Prostate gland (tissue), 2 donors: Measurements from ENCODE around the gene OSBPL2. TPM values are rescaled to one million over a fixed set of nuclear protein-coding genes. Genes with fewer than 3 reads are reported as not detected.

Experiments
- DNase-seq: peaks from one replicate; pipeline ENCODE4 v3.0.0-alpha.2; 2019; ENCODE audit warnings: low spot score
- H3K27ac ChIP-seq, 2 donors: fragments of 200-600 bp; sonication (generic); 2 replicates each; pipeline ENCODE4 v1.5.1; 2017 to 2019
- H3K27me3 ChIP-seq: fragments of 200-600 bp; sonication (generic); replicated peaks from 2 replicates; pipeline ENCODE4 v1.5.1; 2019; ENCODE audit not compliant: insufficient read depth
- H3K36me3 ChIP-seq, 2 donors: fragments of 200-600 bp; sonication (generic); 1 replicate in 1 of 2; 2 replicates in 1 of 2; pipeline versions ENCODE4 v1.5.1 to v1.8.1; 2017 to 2019
- H3K4me1 ChIP-seq: fragments of 200-600 bp; sonication (generic); replicated peaks from 2 replicates; pipeline ENCODE4 v1.5.1; 2019
- H3K4me3 ChIP-seq, 2 donors: fragments of 200-600 bp; sonication (generic); 2 replicates each; pipeline ENCODE4 v1.5.1; 2017 to 2019
- H3K9me3 ChIP-seq: fragments of 200-600 bp; sonication (generic); 2 replicates; pipeline ENCODE4 v1.5.1; 2017
- CTCF ChIP-seq, 4 experiments: fragments of 200-600 bp in 2 of 4; fragments of 450-650 bp in 2 of 4; sonication (generic) in 2 of 4; IDR thresholded peaks; 1 replicate in 3 of 4; 2 replicates in 1 of 4; pipeline ENCODE4 v1.5.1; 2016 to 2019; ENCODE audit warnings: antibody characterized with exemption in 4 of 4, mild to moderate bottlenecking in 2 of 4, moderate library complexity in 2 of 4
- POLR2A ChIP-seq: fragments of 450-650 bp; IDR thresholded peaks from one replicate; pipeline ENCODE4 v1.6.1; 2016; ENCODE audit warnings: antibody characterized with exemption, mild to moderate bottlenecking
- POLR2AphosphoS5 ChIP-seq: sonication (generic); formaldehyde crosslinking; IDR thresholded peaks from one replicate; pipeline ENCODE4 v1.6.1; 2017; ENCODE audit warnings: antibody characterized with exemption
- WGBS: methylation state at CpG from one replicate; pipeline ENCODE4 v1.1.5; 2018; 5-methylcytosine and 5-hydroxymethylcytosine counted together
- intact Hi-C: fragments of 100-400 bp; cut with DNase I; formaldehyde crosslinking; loops from one replicate; pipeline ENCODE4 v1.14.2; 2022
- total RNA-seq, 2 donors: library from RNA; depleted of rRNA; stranded (reverse); fragments of >200 nt; gene quantifications; one replicate each; pipeline ENCODE4 v1.1.0, GENCODE V29; 2016

OSBPL2 gene
- total RNA-seq, 2 donors from 2014 or later, result 33.5 to 50.6 TPM

DNA sequence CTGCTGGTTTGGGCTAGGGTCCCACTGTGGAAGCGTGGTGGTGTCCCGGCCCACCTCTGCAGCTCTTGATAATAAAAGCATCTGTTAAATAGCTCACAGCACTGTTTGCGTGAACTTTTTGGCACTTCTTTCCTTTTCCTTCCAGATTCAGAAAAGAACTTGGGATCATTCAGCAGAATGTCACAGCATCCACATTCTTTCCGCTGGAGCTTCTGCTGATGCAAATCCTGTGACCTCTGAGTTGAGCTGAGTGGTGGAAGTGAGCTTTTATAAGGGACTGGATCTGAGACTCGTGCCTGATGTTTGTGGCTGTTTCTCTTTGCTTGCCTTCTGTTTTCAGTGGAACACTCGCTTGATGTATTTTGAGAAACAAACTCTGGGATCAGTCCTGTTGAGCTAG is 3.9 kb downstream of the OSBPL2 start:
- H3K4me3 ChIP-seq, result no peak overlapping the region
- intact Hi-C loops, result no loop called here
- H3K9me3 ChIP-seq, result no peaks in the 10 kb centered on the region
- DNase-seq, result no peak
- 82% methylated on average over 6 of the region's 6 CpGs for WGBS
- H3K36me3 ChIP-seq, result no peaks in the 10 kb centered on the region
- no peak overlapping the region for H3K27ac ChIP-seq
- H3K27me3 ChIP-seq, result no peaks in the 10 kb centered on the region
- TF ChIP-seq CTCF (IDR thresholded peaks at IDR 0.05), result no peak
- TF ChIP-seq POLR2AphosphoS5, result no peak
- no peak for TF ChIP-seq POLR2A
- H3K4me1 ChIP-seq, result peaks cover 5% of the 10 kb centered on the region

DNA sequence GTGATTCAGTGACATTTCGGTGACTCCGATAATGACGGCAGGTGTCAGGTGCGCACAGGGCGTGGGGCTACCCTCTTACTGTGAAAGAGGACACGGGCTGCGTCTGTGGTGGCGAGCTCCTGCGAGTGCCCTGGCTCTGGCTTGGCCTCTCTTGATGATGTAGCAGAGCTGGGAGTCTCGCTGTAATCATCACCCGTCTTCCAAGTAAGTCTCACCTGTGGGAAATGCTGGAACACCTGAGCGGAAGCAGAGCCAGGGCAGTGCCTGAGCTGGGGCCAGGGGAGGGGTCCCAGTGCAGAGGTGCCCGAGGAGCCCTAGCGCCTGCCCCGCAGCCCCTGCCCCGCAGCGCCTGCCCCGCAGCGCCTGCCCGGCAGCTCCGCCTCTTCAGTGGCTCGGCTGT is 4.8 kb downstream of the OSBPL2 start:
- DNase-seq, result no peak
- H3K27me3 ChIP-seq, result no peaks in the 10 kb centered on the region
- WGBS, result 87% methylated on average over 18 of the region's 22 CpGs
- TF ChIP-seq CTCF (IDR thresholded peaks at IDR 0.05) (no peak), POLR2AphosphoS5 (no peak), POLR2A (no peak)
- H3K36me3 ChIP-seq, result no peaks in the 10 kb centered on the region
- no peaks in the 10 kb centered on the region for H3K9me3 ChIP-seq
- intact Hi-C loops, result no loop called here
- H3K4me1 ChIP-seq, result peaks cover 5% of the 10 kb centered on the region
- H3K4me3 ChIP-seq, result no peak overlapping the region
- H3K27ac ChIP-seq, result no peak overlapping the region

- Histone ChIP-seq H3K36me3 (no peaks in the 10 kb centered on the region), H3K4me3 (no peak overlapping the region), H3K9me3 (no peaks in the 10 kb centered on the region), H3K27me3 (no peaks in the 10 kb centered on the region), H3K4me1 (peaks cover 5% of the 10 kb centered on the region), H3K27ac (no peak overlapping the region)
- intact Hi-C loops, result no loop called here
- TF ChIP-seq POLR2AphosphoS5 (no peak), CTCF (IDR thresholded peaks at IDR 0.05) (no peak), POLR2A (no peak)
- WGBS, result 85% methylated on average over 21 of the region's 21 CpGs
- no peak for DNase-seq
These were observed 5.7 kb downstream of the OSBPL2 start for GRCh38 chr20:62243906-62244515.

GRCh38 chr20:62244644-62245108 is 6.4 kb downstream of the OSBPL2 start:
- TF ChIP-seq POLR2A (no peak), POLR2AphosphoS5 (no peak), CTCF (IDR thresholded peaks at IDR 0.05) (no peak)
- no peak overlapping the region for H3K4me3 ChIP-seq
- intact Hi-C loops, result no loop called here
- H3K9me3 ChIP-seq, result no peaks in the 10 kb centered on the region
- peaks cover 5% of the 10 kb centered on the region for H3K4me1 ChIP-seq
- no peaks in the 10 kb centered on the region for H3K27me3 ChIP-seq
- WGBS, result 88% methylated on average over 17 of the region's 17 CpGs
- no peak overlapping the region for H3K27ac ChIP-seq
- no peak for DNase-seq
- no peaks in the 10 kb centered on the region for H3K36me3 ChIP-seq

- Histone ChIP-seq H3K36me3 (no peaks in the 10 kb centered on the region), H3K27me3 (no peaks in the 10 kb centered on the region), H3K4me3 (no peak overlapping the region), H3K9me3 (no peaks in the 10 kb centered on the region), H3K4me1 (peaks cover 5% of the 10 kb centered on the region), H3K27ac (no peak overlapping the region)
- WGBS, result 85% methylated on average over 19 of the region's 19 CpGs
- TF ChIP-seq CTCF (IDR thresholded peaks at IDR 0.05) (no peak), POLR2A (no peak), POLR2AphosphoS5 (no peak)
- DNase-seq, result no peak
- intact Hi-C loops, result no loop called here
These were observed 7.6 kb downstream of the OSBPL2 start for GRCh38 chr20:62245911-62246280.
